Panc1 (cell line): ENCODE measurements around the gene GIMAP5.

Experiments
- CTCF ChIP-seq: fragments of 450-650 bp; IDR thresholded peaks from 2 replicates; pipeline ENCODE4 v1.5.1; 2017; ENCODE audit warnings: mild to moderate bottlenecking
- POLR2AphosphoS5 ChIP-seq: IDR thresholded peaks from 2 replicates; pipeline ENCODE4 v1.6.1; 2012; ENCODE audit warnings: mild to moderate bottlenecking, low read depth, low read length, moderate library complexity

DNA sequence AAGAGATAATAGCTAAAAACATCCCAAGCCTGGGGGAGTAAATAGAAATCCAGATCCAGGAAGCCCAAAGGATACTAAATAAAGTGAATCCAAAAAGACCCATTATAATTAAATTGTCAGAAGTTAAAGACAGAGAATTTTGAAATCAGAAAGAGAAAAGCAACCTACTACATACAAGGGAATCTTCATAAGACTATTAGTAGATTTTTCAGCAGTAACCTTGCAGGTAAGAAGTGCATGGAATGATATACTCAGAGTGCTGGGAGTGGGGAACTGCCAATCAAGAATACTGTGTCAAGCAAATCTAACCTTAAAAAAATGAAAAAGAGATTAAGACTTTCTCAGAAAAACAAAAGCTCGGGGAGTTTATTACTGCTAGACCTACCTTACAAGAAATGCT, 34.0 kb upstream of the GIMAP5 start:
- no peak for TF ChIP-seq CTCF
- no peak for TF ChIP-seq POLR2AphosphoS5
